ENCODE measurements around the gene SLC13A3.

Gene SLC13A3

DNA sequence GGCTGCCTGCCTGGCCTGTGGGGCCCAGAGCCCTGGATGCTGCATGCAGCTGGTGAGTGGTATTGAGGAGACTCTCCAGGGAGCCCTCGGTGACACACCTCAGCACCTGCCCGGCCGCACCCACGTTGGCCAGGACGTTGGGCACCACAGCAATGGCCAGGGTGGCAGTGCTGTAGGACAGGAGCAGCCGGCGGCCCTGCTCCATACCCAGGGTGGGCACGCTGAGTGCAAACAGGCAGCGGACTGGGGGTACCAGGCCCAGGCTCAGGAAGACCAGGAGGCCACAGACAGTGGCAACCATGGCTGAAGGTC is 105.5 kb downstream of the SLC13A3 start:
- H3K4me3 ChIP-seq (ENCODE audit: low read depth, low read length) = no peak overlapping the region
- no peak for DNase-seq (ENCODE audit: low read depth)
- TF ChIP-seq MYC (IDR thresholded peaks at IDR 0.05; ENCODE audit: low read depth, low read length) = no peak
- TF ChIP-seq, protein P1, sequence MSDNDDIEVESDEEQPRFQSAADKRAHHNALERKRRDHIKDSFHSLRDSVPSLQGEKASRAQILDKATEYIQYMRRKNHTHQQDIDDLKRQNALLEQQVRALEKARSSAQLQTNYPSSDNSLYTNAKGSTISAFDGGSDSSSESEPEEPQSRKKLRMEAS (IDR thresholded peaks at IDR 0.05; ENCODE audit: low read depth, low read length) = no peak
- no peak for TF ChIP-seq POLR2A (IDR thresholded peaks at IDR 0.05; ENCODE audit: extremely low read depth, insufficient read length)
- TF ChIP-seq, protein P2, sequence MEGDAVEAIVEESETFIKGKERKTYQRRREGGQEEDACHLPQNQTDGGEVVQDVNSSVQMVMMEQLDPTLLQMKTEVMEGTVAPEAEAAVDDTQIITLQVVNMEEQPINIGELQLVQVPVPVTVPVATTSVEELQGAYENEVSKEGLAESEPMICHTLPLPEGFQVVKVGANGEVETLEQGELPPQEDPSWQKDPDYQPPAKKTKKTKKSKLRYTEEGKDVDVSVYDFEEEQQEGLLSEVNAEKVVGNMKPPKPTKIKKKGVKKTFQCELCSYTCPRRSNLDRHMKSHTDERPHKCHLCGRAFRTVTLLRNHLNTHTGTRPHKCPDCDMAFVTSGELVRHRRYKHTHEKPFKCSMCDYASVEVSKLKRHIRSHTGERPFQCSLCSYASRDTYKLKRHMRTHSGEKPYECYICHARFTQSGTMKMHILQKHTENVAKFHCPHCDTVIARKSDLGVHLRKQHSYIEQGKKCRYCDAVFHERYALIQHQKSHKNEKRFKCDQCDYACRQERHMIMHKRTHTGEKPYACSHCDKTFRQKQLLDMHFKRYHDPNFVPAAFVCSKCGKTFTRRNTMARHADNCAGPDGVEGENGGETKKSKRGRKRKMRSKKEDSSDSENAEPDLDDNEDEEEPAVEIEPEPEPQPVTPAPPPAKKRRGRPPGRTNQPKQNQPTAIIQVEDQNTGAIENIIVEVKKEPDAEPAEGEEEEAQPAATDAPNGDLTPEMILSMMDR (IDR thresholded peaks at IDR 0.05; ENCODE audit: low read depth, low read length) = no peak

GRCh38 chr20:46545077-46545826 is 106.0 kb downstream of the SLC13A3 start:
- H3K4me3 ChIP-seq (ENCODE audit: low read depth, low read length) = peak overlapping the region; percentile 22
- TF ChIP-seq, protein P1 (IDR thresholded peaks at IDR 0.05; ENCODE audit: low read depth, low read length) = peak; percentile 9; the same call in 1 of the 2 replicates
- TF ChIP-seq POLR2A (IDR thresholded peaks at IDR 0.05; ENCODE audit: extremely low read depth, insufficient read length) (no peak), MYC (IDR thresholded peaks at IDR 0.05; ENCODE audit: low read depth, low read length) (peak; percentile 74)
- TF ChIP-seq, protein P2 (IDR thresholded peaks at IDR 0.05; ENCODE audit: low read depth, low read length) = no peak
- peak; percentile 98 for DNase-seq (ENCODE audit: low read depth)

- H3K4me3 ChIP-seq (ENCODE audit: low read depth, low read length) = peak overlapping the region; percentile 22
- TF ChIP-seq, protein P1 (IDR thresholded peaks at IDR 0.05; ENCODE audit: low read depth, low read length) = no peak
- TF ChIP-seq, protein P2 (IDR thresholded peaks at IDR 0.05; ENCODE audit: low read depth, low read length) = peak; percentile 13
- TF ChIP-seq POLR2A (IDR thresholded peaks at IDR 0.05; ENCODE audit: extremely low read depth, insufficient read length) = no peak
- no peak for TF ChIP-seq MYC (IDR thresholded peaks at IDR 0.05; ENCODE audit: low read depth, low read length)
- peak; percentile 64 for DNase-seq (ENCODE audit: low read depth)
Observed at GRCh38 chr20:46544576-46544975, 106.7 kb downstream of the SLC13A3 start.

GRCh38 chr20:46543959-46544358 is 107.3 kb downstream of the SLC13A3 start:
- no peak for TF ChIP-seq MYC (IDR thresholded peaks at IDR 0.05; ENCODE audit: low read depth, low read length)
- TF ChIP-seq, protein P1 (IDR thresholded peaks at IDR 0.05; ENCODE audit: low read depth, low read length) = no peak
- TF ChIP-seq, protein P2 (IDR thresholded peaks at IDR 0.05; ENCODE audit: low read depth, low read length) = no peak
- no peak for TF ChIP-seq POLR2A (IDR thresholded peaks at IDR 0.05; ENCODE audit: extremely low read depth, insufficient read length)
- no peak overlapping the region for H3K4me3 ChIP-seq (ENCODE audit: low read depth, low read length)
- no peak for DNase-seq (ENCODE audit: low read depth)

DNA sequence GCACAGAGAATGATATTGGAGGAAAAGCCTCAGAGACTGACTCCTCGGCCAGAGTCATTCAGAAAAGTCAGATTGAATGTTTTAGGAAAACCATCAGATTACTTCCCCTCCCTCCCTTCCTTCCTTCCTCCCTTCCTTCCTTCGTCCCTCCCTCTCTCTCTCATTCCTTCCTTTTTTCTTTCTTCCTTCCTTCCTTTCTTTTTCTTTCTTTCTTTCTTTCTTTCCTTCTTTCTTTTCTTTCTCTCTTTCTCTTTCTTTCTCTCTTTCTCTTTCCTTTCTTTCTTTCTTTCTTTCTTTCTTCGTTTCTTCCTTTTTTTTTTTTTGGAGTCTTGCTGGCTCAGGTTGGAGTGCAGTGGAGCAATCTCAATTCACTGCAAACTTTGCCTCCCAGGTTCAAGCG is 108.2 kb downstream of the SLC13A3 start:
- no peak overlapping the region for H3K4me3 ChIP-seq (ENCODE audit: low read depth, low read length)
- TF ChIP-seq, protein P2 (IDR thresholded peaks at IDR 0.05; ENCODE audit: low read depth, low read length) = no peak
- no peak for DNase-seq (ENCODE audit: low read depth)

All from NB4 (cell line).